Keratinocyte (primary cell): ENCODE measurements around the gene PALD1.

ENCODE experiments used
- EZH2 ChIP-seq: IDR thresholded peaks from one replicate; pipeline ENCODE4 v1.6.1; 2012; ENCODE audit warnings: inconsistent platforms, mild to moderate bottlenecking, low read length, moderate library complexity
- TF ChIP-seq, protein P1 (sequence below), 3 experiments: IDR thresholded peaks in 1 of 3; conservative IDR thresholded peaks in 1 of 3; optimal IDR thresholded peaks in 1 of 3; 2 replicates in 2 of 3; 3 replicates in 1 of 3; pipeline versions ENCODE3 to v1.5.1; 2011; ENCODE audit warnings: low read length in 3 of 3, mild to moderate bottlenecking in 3 of 3, moderate library complexity in 2 of 3, control low read depth in 1 of 3, inconsistent platforms in 1 of 3; ENCODE audit not compliant: insufficient read depth in 2 of 3; ENCODE audit errors: extremely low read depth in 1 of 3

DNA sequence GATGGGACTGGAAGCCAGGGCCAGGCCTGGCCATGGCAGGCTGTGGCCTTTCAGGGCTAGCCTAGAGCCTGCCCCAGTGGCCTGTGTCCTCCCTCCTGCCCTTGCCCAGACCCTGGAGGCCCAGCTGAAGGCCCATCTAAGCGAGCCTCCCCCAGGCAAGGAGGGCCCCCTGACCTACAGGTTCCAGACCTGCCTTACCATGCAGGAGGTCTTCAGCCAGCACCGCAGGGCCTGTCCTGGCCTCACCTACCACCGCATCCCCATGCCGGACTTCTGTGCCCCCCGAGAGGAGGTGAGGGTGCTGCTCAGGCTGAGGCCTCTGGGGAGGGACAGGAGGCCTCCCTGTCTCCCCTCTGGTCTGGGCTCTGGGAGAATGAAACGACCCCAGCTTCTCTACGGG lies 60.9 kb downstream of the PALD1 start:
- TF ChIP-seq, protein P1, sequence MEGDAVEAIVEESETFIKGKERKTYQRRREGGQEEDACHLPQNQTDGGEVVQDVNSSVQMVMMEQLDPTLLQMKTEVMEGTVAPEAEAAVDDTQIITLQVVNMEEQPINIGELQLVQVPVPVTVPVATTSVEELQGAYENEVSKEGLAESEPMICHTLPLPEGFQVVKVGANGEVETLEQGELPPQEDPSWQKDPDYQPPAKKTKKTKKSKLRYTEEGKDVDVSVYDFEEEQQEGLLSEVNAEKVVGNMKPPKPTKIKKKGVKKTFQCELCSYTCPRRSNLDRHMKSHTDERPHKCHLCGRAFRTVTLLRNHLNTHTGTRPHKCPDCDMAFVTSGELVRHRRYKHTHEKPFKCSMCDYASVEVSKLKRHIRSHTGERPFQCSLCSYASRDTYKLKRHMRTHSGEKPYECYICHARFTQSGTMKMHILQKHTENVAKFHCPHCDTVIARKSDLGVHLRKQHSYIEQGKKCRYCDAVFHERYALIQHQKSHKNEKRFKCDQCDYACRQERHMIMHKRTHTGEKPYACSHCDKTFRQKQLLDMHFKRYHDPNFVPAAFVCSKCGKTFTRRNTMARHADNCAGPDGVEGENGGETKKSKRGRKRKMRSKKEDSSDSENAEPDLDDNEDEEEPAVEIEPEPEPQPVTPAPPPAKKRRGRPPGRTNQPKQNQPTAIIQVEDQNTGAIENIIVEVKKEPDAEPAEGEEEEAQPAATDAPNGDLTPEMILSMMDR (optimal IDR thresholded peaks at IDR 0.05 in 1 of 3, IDR thresholded peaks at IDR 0.05 in 1 of 3, conservative IDR thresholded peaks at IDR 0.05 in 1 of 3; ENCODE audit: extremely low read depth in 1 of 3, insufficient read depth in 2 of 3, low read length in 3 of 3), result no peak
- TF ChIP-seq EZH2, result no peak
